ENCODE data around the gene CDHR1.

The CDHR1 gene

DNA sequence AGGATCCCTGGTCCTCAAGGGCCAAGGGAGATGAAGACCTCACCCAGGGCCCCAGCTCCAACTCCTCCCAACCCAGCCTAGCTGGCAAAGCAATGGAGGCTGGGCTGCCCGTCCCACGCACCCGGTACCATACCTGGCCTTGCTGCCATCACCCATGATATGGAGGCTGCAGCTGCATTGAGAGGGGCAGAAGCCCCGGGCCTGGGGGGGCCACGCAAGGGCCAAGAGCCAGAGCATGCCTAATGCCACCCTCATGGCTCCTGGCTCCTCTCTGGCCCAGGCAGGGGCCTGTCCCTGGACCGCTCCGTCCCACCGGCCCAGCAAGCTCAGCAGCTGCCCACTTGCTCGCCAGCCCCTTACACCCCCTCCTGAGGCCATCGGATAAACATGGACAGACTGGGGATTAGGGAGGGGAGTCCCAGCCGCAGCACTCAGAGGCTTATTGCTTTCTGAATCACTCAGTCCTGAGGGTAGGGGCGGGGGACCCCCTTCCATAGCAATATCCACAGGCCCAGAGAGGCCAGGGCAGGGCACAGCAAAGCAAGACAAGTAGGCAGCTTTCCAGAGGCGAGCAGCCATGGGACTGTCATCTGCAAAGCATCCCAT, 47.0 kb downstream of the CDHR1 start, which contains the start of gene LRIT1:
Gene LRIT1 (minus strand): TSS at position 362 of the 606 bp plus-strand sequence. CDS start 107 bp downstream, at position 255.
- H3K4me3 ChIP-seq (replicated peaks; ENCODE audit: low read depth, low read length), result no peak within 1 kb of the TSS
- TF ChIP-seq, protein P1, sequence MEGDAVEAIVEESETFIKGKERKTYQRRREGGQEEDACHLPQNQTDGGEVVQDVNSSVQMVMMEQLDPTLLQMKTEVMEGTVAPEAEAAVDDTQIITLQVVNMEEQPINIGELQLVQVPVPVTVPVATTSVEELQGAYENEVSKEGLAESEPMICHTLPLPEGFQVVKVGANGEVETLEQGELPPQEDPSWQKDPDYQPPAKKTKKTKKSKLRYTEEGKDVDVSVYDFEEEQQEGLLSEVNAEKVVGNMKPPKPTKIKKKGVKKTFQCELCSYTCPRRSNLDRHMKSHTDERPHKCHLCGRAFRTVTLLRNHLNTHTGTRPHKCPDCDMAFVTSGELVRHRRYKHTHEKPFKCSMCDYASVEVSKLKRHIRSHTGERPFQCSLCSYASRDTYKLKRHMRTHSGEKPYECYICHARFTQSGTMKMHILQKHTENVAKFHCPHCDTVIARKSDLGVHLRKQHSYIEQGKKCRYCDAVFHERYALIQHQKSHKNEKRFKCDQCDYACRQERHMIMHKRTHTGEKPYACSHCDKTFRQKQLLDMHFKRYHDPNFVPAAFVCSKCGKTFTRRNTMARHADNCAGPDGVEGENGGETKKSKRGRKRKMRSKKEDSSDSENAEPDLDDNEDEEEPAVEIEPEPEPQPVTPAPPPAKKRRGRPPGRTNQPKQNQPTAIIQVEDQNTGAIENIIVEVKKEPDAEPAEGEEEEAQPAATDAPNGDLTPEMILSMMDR (IDR thresholded peaks at IDR 0.05; ENCODE audit: low read depth, low read length, missing control alignments), result no peak
- DNase-seq (ENCODE audit: extremely low read depth, low read depth), result no peak

DNA sequence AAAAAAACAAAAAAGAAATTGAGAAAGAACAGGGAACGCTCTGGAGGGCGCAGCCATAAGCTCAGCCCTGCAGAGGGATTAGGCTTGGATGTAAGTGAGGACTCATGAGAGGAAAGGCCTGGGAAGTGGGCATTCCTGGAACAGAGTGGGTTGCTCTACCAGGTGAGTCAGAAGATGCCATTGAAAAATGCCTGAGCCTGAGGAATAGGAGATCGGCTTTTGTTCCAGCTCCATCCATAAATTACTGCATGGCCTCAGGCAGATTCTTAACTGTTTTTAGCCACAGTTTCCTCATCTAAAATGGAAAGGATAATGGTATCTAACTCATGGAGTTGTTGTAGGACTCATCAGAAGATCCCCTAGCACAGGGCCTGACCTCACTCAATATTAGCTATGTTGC, 49.4 kb downstream of the CDHR1 start:
- no peak for DNase-seq (ENCODE audit: extremely low read depth, low read depth)
- H3K4me3 ChIP-seq (replicated peaks; ENCODE audit: low read depth, low read length), result no peak overlapping the region
- TF ChIP-seq, protein P1 (IDR thresholded peaks at IDR 0.05; ENCODE audit: low read depth, low read length, missing control alignments), result no peak

DNA sequence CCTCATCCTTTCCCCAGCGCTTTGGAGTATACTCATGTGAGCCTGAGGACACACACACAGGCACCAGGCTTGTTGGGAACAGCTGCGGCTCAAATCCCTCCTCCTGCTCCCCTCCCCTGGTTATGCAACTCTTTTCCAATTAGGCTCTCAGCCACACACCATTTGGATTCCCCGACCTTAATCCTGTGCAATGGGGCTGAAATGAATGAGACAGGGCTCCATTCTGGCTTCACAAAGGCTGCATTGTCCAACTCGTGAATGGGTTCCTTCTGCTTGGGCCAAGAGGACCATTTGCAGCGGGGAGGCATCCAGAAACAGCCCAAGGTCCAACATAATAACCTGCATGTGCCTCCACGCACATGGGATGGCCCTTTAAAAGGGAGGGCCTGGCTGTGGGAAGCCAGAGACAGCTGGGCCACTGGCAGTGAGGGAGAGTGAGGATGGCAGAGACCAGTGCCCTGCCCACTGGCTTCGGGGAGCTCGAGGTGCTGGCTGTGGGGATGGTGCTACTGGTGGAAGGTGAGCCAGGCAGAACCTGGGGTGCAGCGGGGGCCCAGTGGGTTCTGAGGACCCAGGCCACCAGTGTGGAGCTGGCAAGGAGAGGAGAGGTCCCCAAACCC, 50.4 kb downstream of the CDHR1 start, which contains the start of gene RGR:
Gene RGR (plus strand): TSS at position 403 of the 620 bp plus-strand sequence. CDS start 38 bp downstream, at position 441.
- TF ChIP-seq, protein P1 (IDR thresholded peaks at IDR 0.05; ENCODE audit: low read depth, low read length, missing control alignments), result no peak
- no peak for DNase-seq (ENCODE audit: extremely low read depth, low read depth)
- no peak within 1 kb of the TSS for H3K4me3 ChIP-seq (replicated peaks; ENCODE audit: low read depth, low read length)

DNA sequence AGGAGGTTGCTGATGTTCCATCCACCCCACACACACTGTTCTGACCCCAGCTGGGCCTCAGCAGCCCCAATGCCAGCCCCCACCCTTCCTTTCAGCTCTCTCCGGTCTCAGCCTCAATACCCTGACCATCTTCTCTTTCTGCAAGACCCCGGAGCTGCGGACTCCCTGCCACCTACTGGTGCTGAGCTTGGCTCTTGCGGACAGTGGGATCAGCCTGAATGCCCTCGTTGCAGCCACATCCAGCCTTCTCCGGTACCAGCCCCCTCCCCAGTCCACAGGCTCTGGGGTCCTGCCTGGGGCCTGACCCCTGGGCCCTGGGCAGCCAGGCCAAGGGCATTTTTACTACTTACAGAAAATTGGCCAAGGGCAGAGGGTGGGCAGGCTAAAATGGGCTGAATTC, 53.2 kb downstream of the CDHR1 start:
- TF ChIP-seq, protein P1 (IDR thresholded peaks at IDR 0.05; ENCODE audit: low read depth, low read length, missing control alignments), result no peak
- no peak overlapping the region for H3K4me3 ChIP-seq (replicated peaks; ENCODE audit: low read depth, low read length)
- no peak for DNase-seq (ENCODE audit: extremely low read depth, low read depth)

DNA sequence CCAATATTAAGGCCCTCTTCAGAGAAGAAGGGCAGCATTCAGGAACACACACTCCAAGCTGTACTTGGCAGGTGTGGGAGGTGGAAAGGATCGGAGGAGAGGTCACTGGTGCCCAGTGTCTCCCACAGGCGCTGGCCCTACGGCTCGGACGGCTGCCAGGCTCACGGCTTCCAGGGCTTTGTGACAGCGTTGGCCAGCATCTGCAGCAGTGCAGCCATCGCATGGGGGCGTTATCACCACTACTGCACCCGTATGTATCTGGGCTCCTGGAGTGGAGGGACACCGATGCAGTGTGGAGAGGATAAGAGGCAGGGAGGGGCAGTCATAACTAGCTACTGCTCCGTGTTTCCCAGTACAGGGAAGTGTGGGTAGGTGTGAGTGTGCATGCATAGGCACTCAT, 54.5 kb downstream of the CDHR1 start:
- H3K4me3 ChIP-seq (replicated peaks; ENCODE audit: low read depth, low read length), result no peak overlapping the region
- DNase-seq (ENCODE audit: extremely low read depth, low read depth), result no peak
- TF ChIP-seq, protein P1 (IDR thresholded peaks at IDR 0.05; ENCODE audit: low read depth, low read length, missing control alignments), result no peak

DNA sequence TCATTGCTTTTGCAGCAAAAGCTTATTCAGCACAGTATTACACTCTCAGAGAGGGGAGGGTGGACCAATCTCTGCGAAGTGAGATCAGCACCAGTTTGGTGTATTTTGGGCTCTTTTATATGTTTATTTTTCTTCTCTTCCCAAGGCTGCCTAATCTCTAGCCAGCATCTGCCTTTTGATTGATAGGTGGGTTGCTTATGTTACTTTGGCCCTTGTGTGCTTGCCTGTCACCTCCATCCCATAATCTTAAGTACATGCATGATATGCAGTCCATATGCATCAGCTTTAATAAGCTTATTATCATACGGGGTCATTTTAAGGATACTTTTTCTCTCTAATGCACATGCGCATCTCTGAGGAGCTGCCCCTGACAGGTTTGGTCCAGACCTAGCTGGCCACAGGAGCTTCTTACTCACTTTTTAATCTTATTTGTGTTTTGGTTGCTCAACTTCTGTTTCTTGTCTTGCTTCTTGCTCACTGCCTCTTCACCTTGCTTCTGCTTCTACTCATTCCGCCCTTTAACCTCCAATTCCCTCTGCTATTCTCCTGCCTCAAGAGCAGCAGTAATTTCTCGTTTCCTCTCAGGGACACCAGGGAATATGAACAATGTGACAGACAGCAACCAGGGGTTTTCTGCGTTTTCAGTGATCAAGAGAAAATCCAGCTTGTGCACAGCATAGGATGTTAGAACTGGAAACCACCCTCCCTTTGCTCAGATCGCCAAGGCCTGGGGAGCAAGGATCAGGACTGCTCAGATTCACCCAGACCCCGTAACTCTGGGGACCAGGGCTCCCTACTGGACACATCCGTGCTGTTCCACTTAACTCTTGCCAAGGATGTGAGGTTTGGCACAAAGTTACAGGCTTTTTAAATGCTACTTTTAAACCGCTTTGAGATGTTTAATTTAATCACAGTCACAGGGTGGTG, 60.5 kb downstream of the CDHR1 start:
- no peak for DNase-seq (ENCODE audit: extremely low read depth, low read depth)
- TF ChIP-seq, protein P1 (IDR thresholded peaks at IDR 0.05; ENCODE audit: low read depth, low read length, missing control alignments), result no peak
- H3K4me3 ChIP-seq (replicated peaks; ENCODE audit: low read depth, low read length), result no peak overlapping the region

Measured in HFF-Myc (cell line).